ENCODE results near the gene UMAD1.

GRCh38 chr7:7688956-7689355 lies 48.4 kb downstream of the UMAD1 start:
- TF ChIP-seq, protein P1, sequence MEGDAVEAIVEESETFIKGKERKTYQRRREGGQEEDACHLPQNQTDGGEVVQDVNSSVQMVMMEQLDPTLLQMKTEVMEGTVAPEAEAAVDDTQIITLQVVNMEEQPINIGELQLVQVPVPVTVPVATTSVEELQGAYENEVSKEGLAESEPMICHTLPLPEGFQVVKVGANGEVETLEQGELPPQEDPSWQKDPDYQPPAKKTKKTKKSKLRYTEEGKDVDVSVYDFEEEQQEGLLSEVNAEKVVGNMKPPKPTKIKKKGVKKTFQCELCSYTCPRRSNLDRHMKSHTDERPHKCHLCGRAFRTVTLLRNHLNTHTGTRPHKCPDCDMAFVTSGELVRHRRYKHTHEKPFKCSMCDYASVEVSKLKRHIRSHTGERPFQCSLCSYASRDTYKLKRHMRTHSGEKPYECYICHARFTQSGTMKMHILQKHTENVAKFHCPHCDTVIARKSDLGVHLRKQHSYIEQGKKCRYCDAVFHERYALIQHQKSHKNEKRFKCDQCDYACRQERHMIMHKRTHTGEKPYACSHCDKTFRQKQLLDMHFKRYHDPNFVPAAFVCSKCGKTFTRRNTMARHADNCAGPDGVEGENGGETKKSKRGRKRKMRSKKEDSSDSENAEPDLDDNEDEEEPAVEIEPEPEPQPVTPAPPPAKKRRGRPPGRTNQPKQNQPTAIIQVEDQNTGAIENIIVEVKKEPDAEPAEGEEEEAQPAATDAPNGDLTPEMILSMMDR (IDR thresholded peaks at IDR 0.05 in 8 of 11, conservative IDR thresholded peaks at IDR 0.05 in 3 of 11): no peak
- TF ChIP-seq POLR2A (IDR thresholded peaks at IDR 0.05) (no peak), POLR2AphosphoS5 (IDR thresholded peaks at IDR 0.05) (no peak)
